PFSK-1 (cell line): Measurements from ENCODE around the gene BORA.

Experiments used
- FOXP2 ChIP-seq: optimal IDR thresholded peaks from 2 replicates; pipeline ENCODE3; 2011; ENCODE audit warnings: borderline replicate concordance, control low read depth, inconsistent platforms; ENCODE audit not compliant: insufficient read depth; ENCODE audit errors: extremely low read length, extremely low read depth
- POLR2AphosphoS5 ChIP-seq: IDR thresholded peaks from 2 replicates; pipeline ENCODE4 v1.6.1; 2012; ENCODE audit warnings: low read depth, mild to moderate bottlenecking, control low read depth, low read length, moderate library complexity
- REST ChIP-seq, 2 experiments: IDR thresholded peaks; 2 replicates each; pipeline versions ENCODE4 v1.6.1 to v1.8.0; 2011 to 2012; ENCODE audit warnings: low read depth in 2 of 2, low read length in 2 of 2, control low read depth in 1 of 2, inconsistent platforms in 1 of 2, mild to moderate bottlenecking in 1 of 2, moderate library complexity in 1 of 2; ENCODE audit not compliant: insufficient read depth in 1 of 2
- SIN3A ChIP-seq: IDR thresholded peaks from 2 replicates; pipeline ENCODE4 v1.6.1; 2012; ENCODE audit warnings: mild to moderate bottlenecking, low read length, moderate library complexity, borderline replicate concordance; ENCODE audit not compliant: insufficient read depth
- TAF1 ChIP-seq: IDR thresholded peaks from 2 replicates; pipeline ENCODE4 v1.6.1; 2012; ENCODE audit warnings: low read length, control low read depth, borderline replicate concordance; ENCODE audit not compliant: insufficient read depth

BORA gene

GRCh38 chr13:72798817-72799216 is 71.1 kb downstream of the BORA start:
- no peak for TF ChIP-seq TAF1
- no peak for TF ChIP-seq SIN3A
- no peak for TF ChIP-seq FOXP2
- no peak for TF ChIP-seq REST (IDR thresholded peaks at IDR 0.05; ENCODE audit: insufficient read depth in 1 of 2, low read depth in 2 of 2, low read length in 2 of 2)

GRCh38 chr13:72804301-72804700 is 76.6 kb downstream of the BORA start:
- TF ChIP-seq POLR2AphosphoS5 (no peak), TAF1 (no peak), SIN3A (no peak), FOXP2 (no peak), REST (IDR thresholded peaks at IDR 0.05; ENCODE audit: insufficient read depth in 1 of 2, low read depth in 2 of 2, low read length in 2 of 2) (no peak)
